Measurements from ENCODE around the gene DEFB126. TPM values are rescaled to one million over a fixed set of nuclear protein-coding genes. Genes with fewer than 3 reads are reported as not detected.
"Not testable (repeated sequence)": the region's sequence is repeated elsewhere in the genome, so short reads cannot be mapped to it uniquely, and the experiment has no call there.

DEFB126 gene
- polyA plus RNA-seq (ENCODE audit: insufficient read length in 3 of 3) = not detected
- long read RNA-seq, donor 1 = 0 reads
- long read RNA-seq, donor 2 = 0 reads
- long read RNA-seq, donor 3 = 0 reads
- long read RNA-seq, donor 4 = 0 reads
- long read RNA-seq, donor 5 = 0 reads
- long read RNA-seq, donor 6 = 0 reads
- long read RNA-seq, donor 7 = 0 reads
- long read RNA-seq, donor 8 = 0 reads
- long read RNA-seq, donor 9 = 0 reads
- long read RNA-seq, donor 10 = 0 reads
- long read RNA-seq, donor 11 = 0 reads
- long read RNA-seq, donor 12 = 0 reads
- long read RNA-seq, donor 13 = 0 reads
- long read RNA-seq, donor 14 = 0 reads
- long read RNA-seq, donor 15 = 0 reads
- long read RNA-seq, donor 16 = 0 reads

GRCh38 chr20:142290-142689 lies at the start of gene DEFB126:
Gene DEFB126 (plus strand): TSS chr20:142590. CDS start chr20:142629, 39 bp downstream.
- DNase-seq = no peak

GRCh38 chr20:93641-94040 lies 48.7 kb upstream of the DEFB126 start:
- DNase-seq = no peak

GRCh38 chr20:95215-95614 lies 47.2 kb upstream of the DEFB126 start:
- no peak for DNase-seq

- DNase-seq = not testable (repeated sequence)
These were observed 44.7 kb upstream of the DEFB126 start for GRCh38 chr20:97691-98090.

GRCh38 chr20:101975-102374 lies 40.4 kb upstream of the DEFB126 start:
- no peak for DNase-seq

- DNase-seq = no peak
These were observed 38.9 kb upstream of the DEFB126 start for GRCh38 chr20:103456-103855.

GRCh38 chr20:112396-112795 lies 30.0 kb upstream of the DEFB126 start:
- no peak for DNase-seq

GRCh38 chr20:117518-117917 lies 24.9 kb upstream of the DEFB126 start:
- no peak for DNase-seq

- DNase-seq = not testable (repeated sequence)
These were observed 12.5 kb upstream of the DEFB126 start for GRCh38 chr20:129786-130323.

GRCh38 chr20:137668-138490 lies 4.5 kb upstream of the DEFB126 start:
- no peak for DNase-seq

- no peak for DNase-seq
These were observed 3.5 kb downstream of the DEFB126 start for GRCh38 chr20:145877-146276.

GRCh38 chr20:152131-152530 lies 9.7 kb downstream of the DEFB126 start:
- no peak for DNase-seq

GRCh38 chr20:157154-157553 lies 14.8 kb downstream of the DEFB126 start, which contains the start of gene DEFB127:
Gene DEFB127 (plus strand): TSS chr20:157454. CDS start chr20:157545, 91 bp downstream.
- no peak for DNase-seq

- no peak for DNase-seq
These were observed 22.2 kb downstream of the DEFB126 start for GRCh38 chr20:164618-165017.

- DNase-seq = no peak
These were observed 26.5 kb downstream of the DEFB126 start for GRCh38 chr20:168876-169275.

GRCh38 chr20:184288-184687 lies 41.9 kb downstream of the DEFB126 start:
- no peak for DNase-seq

GRCh38 chr20:187733-188132 lies 45.3 kb downstream of the DEFB126 start:
- no peak for DNase-seq

GRCh38 chr20:189611-190010 lies 47.2 kb downstream of the DEFB126 start, which contains the start of gene DEFB128:
Gene DEFB128 (minus strand): TSS chr20:189711. CDS start chr20:189623, 88 bp downstream.
- no peak for DNase-seq
